IMR-90 (cell line): ENCODE measurements around the gene EYS. TPM values are rescaled to one million over a fixed set of nuclear protein-coding genes. Genes with fewer than 3 reads are reported as not detected.

Experiments used
- ATAC-seq: fragments of 200-7000 bp; cut with Tn5 transposase; 2 replicates; pipeline ENCODE4 v1.9.1; 2020; ENCODE audit warnings: low read depth, mild to moderate bottlenecking, moderate library complexity
- BruUV-seq: library from RNA; stranded (reverse); fragments of 400-500 nt; replicated peaks from 2 replicates; lab custom pipeline; 2021; lab: Mats Ljungman, UMichigan
- CTCF ChIA-PET: fragments of 300-600 bp; formaldehyde crosslinking; extraction: SDS; loops from one replicate; lab custom pipeline; 2021; ENCODE audit warnings: antibody characterized with exemption; lab: Yijun Ruan, JAX
- POLR2A ChIA-PET: fragments of 300-600 bp; sonication (Branson Sonifier 250); formaldehyde crosslinking; loops from one replicate; lab custom pipeline; 2022; ENCODE audit warnings: antibody characterized with exemption; ENCODE audit not compliant: unreplicated experiment; lab: Charles Lee
- DNase-seq: peaks from one replicate; pipeline ENCODE4 v3.0.0; 2013
- H2AFZ ChIP-seq: replicated peaks from 2 replicates; pipeline ENCODE3; 2013; ENCODE audit warnings: low read length, mild to moderate bottlenecking; ENCODE audit not compliant: poor library complexity
- H2AK5ac ChIP-seq: 2 replicates; pipeline ENCODE4 v1.6.1; 2013; ENCODE audit warnings: low read depth, low read length, inconsistent platforms
- H2AK9ac ChIP-seq: replicated peaks from 2 replicates; pipeline ENCODE3; 2013; ENCODE audit warnings: mild to moderate bottlenecking, low read depth, low read length, moderate library complexity; ENCODE audit not compliant: poor library complexity
- H2BK120ac ChIP-seq: 2 replicates; pipeline ENCODE4 v1.6.1; 2013; ENCODE audit warnings: low read depth, low read length, inconsistent platforms
- H2BK15ac ChIP-seq: 3 replicates; pipeline ENCODE4 v1.6.1; 2013; ENCODE audit warnings: low read depth, low read length, inconsistent platforms
- H2BK20ac ChIP-seq: 2 replicates; pipeline ENCODE4 v1.6.1; 2013; ENCODE audit warnings: low read depth, mild to moderate bottlenecking, inconsistent platforms, low read length, moderate library complexity
- H2BK5ac ChIP-seq: 2 replicates; pipeline ENCODE4 v1.6.1; 2013; ENCODE audit warnings: mild to moderate bottlenecking, low read depth, low read length, inconsistent platforms; ENCODE audit not compliant: poor library complexity, severe bottlenecking
- H3K14ac ChIP-seq: replicated peaks from 2 replicates; pipeline ENCODE4 v1.6.1; 2013; ENCODE audit warnings: low read depth, low read length, inconsistent platforms
- H3K18ac ChIP-seq: 2 replicates; pipeline ENCODE4 v1.6.1; 2013; ENCODE audit warnings: low read depth, low read length, control low read depth
- H3K23ac ChIP-seq: 2 replicates; pipeline ENCODE4 v1.6.1; 2013; ENCODE audit warnings: low read depth, low read length, inconsistent platforms
- H3K27ac ChIP-seq: 2 replicates; pipeline ENCODE4 v1.5.1; 2013; ENCODE audit warnings: mild to moderate bottlenecking, control low read depth, low read length; ENCODE audit not compliant: insufficient read depth
- H3K27me3 ChIP-seq: 2 replicates; pipeline ENCODE4 v1.6.1; 2013; ENCODE audit warnings: low read length; ENCODE audit not compliant: control insufficient read depth, insufficient read depth
- H3K36me3 ChIP-seq: 2 replicates; pipeline ENCODE4 v1.6.1; 2013; ENCODE audit warnings: low read length, mixed read lengths; ENCODE audit not compliant: control insufficient read depth, insufficient read depth
- H3K4ac ChIP-seq: 2 replicates; pipeline ENCODE4 v1.6.1; 2013; ENCODE audit warnings: low read depth, low read length, inconsistent platforms
- H3K4me1 ChIP-seq: 2 replicates; pipeline ENCODE4 v1.6.1; 2013; ENCODE audit warnings: low read length, mixed read lengths; ENCODE audit not compliant: control insufficient read depth, insufficient read depth
- H3K4me2 ChIP-seq: 2 replicates; pipeline ENCODE4 v1.6.1; 2013; ENCODE audit warnings: low read depth, mild to moderate bottlenecking, control low read depth, low read length, moderate library complexity
- H3K4me3 ChIP-seq: 2 replicates; pipeline ENCODE4 v1.5.1; 2013; ENCODE audit warnings: low read depth, mild to moderate bottlenecking, control low read depth, low read length, moderate library complexity; ENCODE audit not compliant: insufficient read depth
- H3K56ac ChIP-seq: 2 replicates; pipeline ENCODE4 v1.6.1; 2013; ENCODE audit warnings: low read length, inconsistent platforms; ENCODE audit not compliant: insufficient read depth; ENCODE audit errors: extremely low read depth
- H3K79me1 ChIP-seq, 2 experiments: 2 replicates each; pipeline ENCODE4 v1.6.1; 2013; ENCODE audit warnings: low read length in 2 of 2, inconsistent platforms in 1 of 2, low read depth in 1 of 2
- H3K9ac ChIP-seq: 2 replicates; pipeline ENCODE4 v1.6.1; 2013; ENCODE audit warnings: low read depth, low read length, control low read depth
- H3K9me1 ChIP-seq: 2 replicates; pipeline ENCODE4 v1.6.1; 2013; ENCODE audit warnings: low read length, inconsistent platforms; ENCODE audit not compliant: insufficient read depth
- H3K9me3 ChIP-seq: 2 replicates; pipeline ENCODE4 v1.6.1; 2013; ENCODE audit warnings: low read length; ENCODE audit not compliant: control insufficient read depth, insufficient read depth
- H4K20me1 ChIP-seq: 2 replicates; pipeline ENCODE4 v1.6.1; 2013; ENCODE audit warnings: low read length, inconsistent platforms; ENCODE audit not compliant: insufficient read depth
- H4K5ac ChIP-seq: 2 replicates; pipeline ENCODE4 v1.6.1; 2013; ENCODE audit warnings: mild to moderate bottlenecking, low read depth, low read length, control low read depth
- H4K8ac ChIP-seq, 2 experiments: 2 replicates each; pipeline ENCODE4 v1.6.1; 2013; ENCODE audit warnings: low read depth in 2 of 2, low read length in 2 of 2, control low read depth in 1 of 2, inconsistent platforms in 1 of 2
- H4K91ac ChIP-seq: 2 replicates; pipeline ENCODE4 v1.6.1; 2013; ENCODE audit warnings: low read depth, low read length, inconsistent platforms; ENCODE audit not compliant: insufficient read depth
- BHLHE40 ChIP-seq: fragments of 150-350 bp; IDR thresholded peaks from 2 replicates; pipeline ENCODE4 v1.6.1; 2016; ENCODE audit warnings: mild to moderate bottlenecking, low read depth, low read length
- CEBPB ChIP-seq: IDR thresholded peaks from 2 replicates; pipeline ENCODE4 v1.6.1; 2012; ENCODE audit warnings: low read depth, low read length, improper control_type of control experiment
- CHD1 ChIP-seq: IDR thresholded peaks from 2 replicates; pipeline ENCODE4 v1.6.1; 2012; ENCODE audit warnings: low read depth, low read length, improper control_type of control experiment
- FOS ChIP-seq: fragments of 150-350 bp; IDR thresholded peaks from 2 replicates; pipeline ENCODE4 v1.6.1; 2016; ENCODE audit warnings: low read depth, low read length
- MAFK ChIP-seq: IDR thresholded peaks from 2 replicates; pipeline ENCODE4 v1.6.1; 2012; ENCODE audit warnings: low read depth, low read length, improper control_type of control experiment
- MAZ ChIP-seq: IDR thresholded peaks from 2 replicates; pipeline ENCODE4 v1.6.1; 2012; ENCODE audit warnings: low read depth, mild to moderate bottlenecking, low read length, improper control_type of control experiment, moderate library complexity, borderline replicate concordance
- MXI1 ChIP-seq: IDR thresholded peaks from 2 replicates; pipeline ENCODE4 v1.6.1; 2012; ENCODE audit warnings: low read depth, mild to moderate bottlenecking, low read length, moderate library complexity, borderline replicate concordance
- NFE2L2 ChIP-seq: fragments of 150-350 bp; IDR thresholded peaks from 2 replicates; pipeline ENCODE4 v1.6.1; 2016; ENCODE audit warnings: low read depth, mild to moderate bottlenecking, low read length
- POLR2A ChIP-seq: IDR thresholded peaks from 2 replicates; pipeline ENCODE4 v1.6.1; 2012; ENCODE audit warnings: mild to moderate bottlenecking, low read depth, low read length
- RAD21 ChIP-seq: IDR thresholded peaks from 2 replicates; pipeline ENCODE4 v1.6.1; 2012; ENCODE audit warnings: low read length, improper control_type of control experiment
- RCOR1 ChIP-seq: IDR thresholded peaks from 2 replicates; pipeline ENCODE4 v1.6.1; 2012; ENCODE audit warnings: mild to moderate bottlenecking, low read length, improper control_type of control experiment; ENCODE audit not compliant: insufficient replicate concordance
- RFX5 ChIP-seq: IDR thresholded peaks from 2 replicates; pipeline ENCODE4 v1.8.0; 2012; ENCODE audit warnings: low read depth, mild to moderate bottlenecking, low read length, moderate library complexity
- SMC3 ChIP-seq: fragments of 150-350 bp; IDR thresholded peaks from 2 replicates; pipeline ENCODE4 v1.6.1; 2016; ENCODE audit warnings: low read depth, mild to moderate bottlenecking, antibody characterized with exemption, low read length, moderate library complexity
- WGBS, 2 experiments: methylation state at CpG; one replicate each; pipeline versions ENCODE4 v1.1.5 to v1.1.7; 2013; ENCODE audit warnings: missing lambda C conversion rate in 2 of 2; ENCODE audit not compliant: insufficient read length in 1 of 2; ENCODE audit errors: extremely low coverage in 2 of 2; 5-methylcytosine and 5-hydroxymethylcytosine counted together
- dilution Hi-C: fragments of 300-500 bp; cut with HindIII; formaldehyde crosslinking; loops from one replicate; pipeline ENCODE4 v1.14.3; 2018; ENCODE audit warnings: low sequenced_read_pairs; ENCODE audit not compliant: unreplicated experiment
- in situ Hi-C: fragments of 300-500 bp; cut with MboI; formaldehyde crosslinking; loops from 3 replicates; pipeline ENCODE4 v1.14.3; 2019; ENCODE audit warnings: low sequenced_read_pairs, inconsistent platforms, mixed read lengths
- intact Hi-C: fragments of 100-400 bp; cut with micrococcal nuclease; formaldehyde crosslinking; loops from 2 replicates; pipeline ENCODE4 v1.10.0; 2022
- polyA plus RNA-seq, 3 experiments: library from polyadenylated mRNA; depleted of rRNA; stranded (reverse); fragments of >200 nt; gene quantifications; 2 replicates each; pipeline ENCODE4 v1.2.3, GENCODE V29; 2012; ENCODE audit warnings: low replicate concordance in 1 of 3
- total RNA-seq: library from RNA; depleted of rRNA; stranded (reverse); fragments of >200 nt; gene quantifications from 2 replicates; pipeline ENCODE4 v1.2.3, GENCODE V29; 2012
- TF ChIP-seq, protein P1 (sequence below): fragments of 150-350 bp; IDR thresholded peaks from 2 replicates; pipeline ENCODE4 v1.6.1; 2017; ENCODE audit warnings: mild to moderate bottlenecking, antibody characterized with exemption, low read length, low read depth
- TF ChIP-seq, protein P2 (sequence below): conservative IDR thresholded peaks from 2 replicates; pipeline ENCODE4 v1.5.1; 2012; ENCODE audit warnings: mild to moderate bottlenecking, low read depth, low read length, improper control_type of control experiment
- TF ChIP-seq, protein P3 (sequence below): fragments of 150-350 bp; IDR thresholded peaks from 2 replicates; pipeline ENCODE4 v1.6.1; 2016; ENCODE audit warnings: low read depth, mild to moderate bottlenecking, low read length, moderate library complexity, borderline replicate concordance

Gene EYS
- total and polyA plus RNA-seq, 2 of the 4 experiments (the other 2 are of a cell fraction) = under 0.01 TPM; not detected in 1

DNA sequence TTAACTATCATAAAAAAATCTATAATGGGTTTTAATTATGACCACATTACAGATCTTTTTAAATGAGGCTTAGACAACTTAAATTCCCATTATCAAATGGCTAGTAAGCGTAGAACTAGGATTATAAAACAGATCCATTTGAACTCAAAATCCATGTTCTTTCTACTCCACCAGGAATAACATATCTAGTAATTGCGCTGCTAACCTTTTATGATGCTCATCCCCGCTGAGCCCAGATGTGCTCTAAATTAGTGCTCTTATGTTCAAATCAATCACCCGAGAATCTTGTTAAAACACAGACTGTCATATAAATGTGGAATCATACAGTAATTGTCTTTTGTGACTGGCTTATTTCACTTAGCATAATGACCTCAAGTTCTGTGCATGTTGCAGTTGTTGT, 1168.3 kb downstream of the EYS start:
- H3K79me1 ChIP-seq = no peaks in the 10 kb centered on the region
- no peak overlapping the region for H4K91ac ChIP-seq
- no peak for TF ChIP-seq RCOR1
- TF ChIP-seq, protein P1, sequence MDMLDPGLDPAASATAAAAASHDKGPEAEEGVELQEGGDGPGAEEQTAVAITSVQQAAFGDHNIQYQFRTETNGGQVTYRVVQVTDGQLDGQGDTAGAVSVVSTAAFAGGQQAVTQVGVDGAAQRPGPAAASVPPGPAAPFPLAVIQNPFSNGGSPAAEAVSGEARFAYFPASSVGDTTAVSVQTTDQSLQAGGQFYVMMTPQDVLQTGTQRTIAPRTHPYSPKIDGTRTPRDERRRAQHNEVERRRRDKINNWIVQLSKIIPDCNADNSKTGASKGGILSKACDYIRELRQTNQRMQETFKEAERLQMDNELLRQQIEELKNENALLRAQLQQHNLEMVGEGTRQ = no peak
- TF ChIP-seq, protein P2, sequence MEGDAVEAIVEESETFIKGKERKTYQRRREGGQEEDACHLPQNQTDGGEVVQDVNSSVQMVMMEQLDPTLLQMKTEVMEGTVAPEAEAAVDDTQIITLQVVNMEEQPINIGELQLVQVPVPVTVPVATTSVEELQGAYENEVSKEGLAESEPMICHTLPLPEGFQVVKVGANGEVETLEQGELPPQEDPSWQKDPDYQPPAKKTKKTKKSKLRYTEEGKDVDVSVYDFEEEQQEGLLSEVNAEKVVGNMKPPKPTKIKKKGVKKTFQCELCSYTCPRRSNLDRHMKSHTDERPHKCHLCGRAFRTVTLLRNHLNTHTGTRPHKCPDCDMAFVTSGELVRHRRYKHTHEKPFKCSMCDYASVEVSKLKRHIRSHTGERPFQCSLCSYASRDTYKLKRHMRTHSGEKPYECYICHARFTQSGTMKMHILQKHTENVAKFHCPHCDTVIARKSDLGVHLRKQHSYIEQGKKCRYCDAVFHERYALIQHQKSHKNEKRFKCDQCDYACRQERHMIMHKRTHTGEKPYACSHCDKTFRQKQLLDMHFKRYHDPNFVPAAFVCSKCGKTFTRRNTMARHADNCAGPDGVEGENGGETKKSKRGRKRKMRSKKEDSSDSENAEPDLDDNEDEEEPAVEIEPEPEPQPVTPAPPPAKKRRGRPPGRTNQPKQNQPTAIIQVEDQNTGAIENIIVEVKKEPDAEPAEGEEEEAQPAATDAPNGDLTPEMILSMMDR = no peak
- no peak for TF ChIP-seq MAFK
- no peak for TF ChIP-seq SMC3
- no peak for TF ChIP-seq RAD21
- TF ChIP-seq FOS = no peak
- no peak for TF ChIP-seq NFE2L2
- no peak for TF ChIP-seq CHD1
- no peak for TF ChIP-seq POLR2A
- TF ChIP-seq BHLHE40 = no peak
- TF ChIP-seq MXI1 = no peak
- TF ChIP-seq CEBPB = no peak
- TF ChIP-seq, protein P3, sequence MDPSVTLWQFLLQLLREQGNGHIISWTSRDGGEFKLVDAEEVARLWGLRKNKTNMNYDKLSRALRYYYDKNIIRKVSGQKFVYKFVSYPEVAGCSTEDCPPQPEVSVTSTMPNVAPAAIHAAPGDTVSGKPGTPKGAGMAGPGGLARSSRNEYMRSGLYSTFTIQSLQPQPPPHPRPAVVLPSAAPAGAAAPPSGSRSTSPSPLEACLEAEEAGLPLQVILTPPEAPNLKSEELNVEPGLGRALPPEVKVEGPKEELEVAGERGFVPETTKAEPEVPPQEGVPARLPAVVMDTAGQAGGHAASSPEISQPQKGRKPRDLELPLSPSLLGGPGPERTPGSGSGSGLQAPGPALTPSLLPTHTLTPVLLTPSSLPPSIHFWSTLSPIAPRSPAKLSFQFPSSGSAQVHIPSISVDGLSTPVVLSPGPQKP = no peak
- TF ChIP-seq RFX5 = no peak
- TF ChIP-seq MAZ = no peak
- H3K14ac ChIP-seq = no peak overlapping the region
- intact Hi-C loops (no loop called here), dilution Hi-C loops (no loop called here), in situ Hi-C loops (no loop called here)
- H4K8ac ChIP-seq = no peak overlapping the region
- no peak overlapping the region for H3K18ac ChIP-seq
- H2AK5ac ChIP-seq = no peak overlapping the region
- H3K4me3 ChIP-seq = no peak overlapping the region
- no peak overlapping the region for H2BK20ac ChIP-seq
- CTCF ChIA-PET = no interaction called here
- no peaks in the 10 kb centered on the region for H3K9me1 ChIP-seq
- H3K36me3 ChIP-seq = no peaks in the 10 kb centered on the region
- DNase-seq (no peak), ATAC-seq (no peak)
- no peak overlapping the region for H4K5ac ChIP-seq
- no peaks in the 10 kb centered on the region for H3K9me3 ChIP-seq
- no peaks in the 10 kb centered on the region for H3K27me3 ChIP-seq
- H2AFZ ChIP-seq = no peak overlapping the region
- no peaks in the 10 kb centered on the region for H3K4me1 ChIP-seq
- H2BK5ac ChIP-seq = no peak overlapping the region
- H3K9ac ChIP-seq = no peak overlapping the region
- H3K4me2 ChIP-seq = no peak overlapping the region
- POLR2A ChIA-PET = no interaction called here
- no peak overlapping the region for H2AK9ac ChIP-seq
- no CpG with 5 or more reads among the region's 4 CpGs for WGBS, 2 experiments
- H4K20me1 ChIP-seq = no peaks in the 10 kb centered on the region
- no peak overlapping the region for H3K27ac ChIP-seq
- no peak overlapping the region for H3K23ac ChIP-seq
- BruUV-seq = no TSS peak
- H2BK120ac ChIP-seq = no peak overlapping the region
- no peak overlapping the region for H2BK15ac ChIP-seq
- no peak overlapping the region for H3K4ac ChIP-seq
- no peak overlapping the region for H3K56ac ChIP-seq
